A673 (cell line): Measurements from ENCODE around the gene RNF113B.

Experiments used
- EZH2 ChIP-seq: fragments of 200-600 bp; sonication (generic); IDR thresholded peaks from 2 replicates; pipeline ENCODE4 v1.6.1; 2017; ENCODE audit warnings: borderline replicate concordance, low read depth, mild to moderate bottlenecking, mixed read lengths, antibody characterized with exemption, low read length; ENCODE audit not compliant: poor library complexity, severe bottlenecking
- TF ChIP-seq, protein P1 (sequence below): fragments of 300-800, 200-600 bp; sonication (generic); conservative IDR thresholded peaks from 2 replicates; pipeline ENCODE4 v1.5.1; 2017; ENCODE audit warnings: low read depth, mild to moderate bottlenecking, antibody characterized with exemption, low read length, moderate library complexity, mixed read lengths

DNA sequence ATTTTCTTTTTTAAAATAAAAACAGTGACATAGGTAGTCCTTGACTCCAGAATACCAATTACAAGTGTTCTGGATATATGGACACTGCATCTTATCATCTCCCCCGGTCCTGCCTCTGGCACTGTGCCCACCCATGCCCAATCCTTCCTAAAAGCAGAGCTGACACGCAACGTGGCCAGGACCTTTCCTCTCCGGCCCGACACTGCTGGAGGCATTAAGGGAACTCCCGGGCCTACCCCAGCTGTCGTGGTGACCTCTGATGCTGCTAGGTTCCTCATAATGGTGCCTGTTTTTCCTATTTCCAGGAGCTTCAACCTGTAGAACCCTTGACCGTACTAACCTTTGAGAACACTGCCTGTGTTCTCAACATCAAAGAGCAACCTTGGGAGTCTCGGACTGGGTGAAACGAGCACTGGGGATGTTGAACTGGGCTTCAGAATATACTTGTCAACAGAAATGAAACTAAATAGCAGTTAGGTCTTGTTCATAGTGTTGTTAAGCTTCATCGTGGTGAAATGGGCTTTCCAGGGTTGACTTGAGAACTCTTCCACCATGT, 13.9 kb upstream of the RNF113B start:
- TF ChIP-seq, protein P1, sequence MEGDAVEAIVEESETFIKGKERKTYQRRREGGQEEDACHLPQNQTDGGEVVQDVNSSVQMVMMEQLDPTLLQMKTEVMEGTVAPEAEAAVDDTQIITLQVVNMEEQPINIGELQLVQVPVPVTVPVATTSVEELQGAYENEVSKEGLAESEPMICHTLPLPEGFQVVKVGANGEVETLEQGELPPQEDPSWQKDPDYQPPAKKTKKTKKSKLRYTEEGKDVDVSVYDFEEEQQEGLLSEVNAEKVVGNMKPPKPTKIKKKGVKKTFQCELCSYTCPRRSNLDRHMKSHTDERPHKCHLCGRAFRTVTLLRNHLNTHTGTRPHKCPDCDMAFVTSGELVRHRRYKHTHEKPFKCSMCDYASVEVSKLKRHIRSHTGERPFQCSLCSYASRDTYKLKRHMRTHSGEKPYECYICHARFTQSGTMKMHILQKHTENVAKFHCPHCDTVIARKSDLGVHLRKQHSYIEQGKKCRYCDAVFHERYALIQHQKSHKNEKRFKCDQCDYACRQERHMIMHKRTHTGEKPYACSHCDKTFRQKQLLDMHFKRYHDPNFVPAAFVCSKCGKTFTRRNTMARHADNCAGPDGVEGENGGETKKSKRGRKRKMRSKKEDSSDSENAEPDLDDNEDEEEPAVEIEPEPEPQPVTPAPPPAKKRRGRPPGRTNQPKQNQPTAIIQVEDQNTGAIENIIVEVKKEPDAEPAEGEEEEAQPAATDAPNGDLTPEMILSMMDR, result no peak
- no peak for TF ChIP-seq EZH2
